GM23248 (cell line): ENCODE measurements around the gene INPP5A.

Experiments
- EZH2 ChIP-seq: fragments of 200-600 bp; sonication (generic); IDR thresholded peaks from 2 replicates; pipeline ENCODE4 v1.6.1; 2018; ENCODE audit warnings: antibody characterized with exemption, mild to moderate bottlenecking; ENCODE audit not compliant: insufficient read depth, poor library complexity, severe bottlenecking
- EZH2phosphoT487 ChIP-seq: fragments of 200-600 bp; sonication (generic); IDR thresholded peaks from 2 replicates; pipeline ENCODE4 v1.6.1; 2018; ENCODE audit warnings: antibody characterized with exemption, moderate library complexity, mild to moderate bottlenecking, low read depth; ENCODE audit not compliant: insufficient read depth

GRCh38 chr10:132634947-132635271 is 97.3 kb downstream of the INPP5A start:
- TF ChIP-seq EZH2phosphoT487 (no peak), EZH2 (no peak)
